Measurements from ENCODE around the gene CDH11.

DNA sequence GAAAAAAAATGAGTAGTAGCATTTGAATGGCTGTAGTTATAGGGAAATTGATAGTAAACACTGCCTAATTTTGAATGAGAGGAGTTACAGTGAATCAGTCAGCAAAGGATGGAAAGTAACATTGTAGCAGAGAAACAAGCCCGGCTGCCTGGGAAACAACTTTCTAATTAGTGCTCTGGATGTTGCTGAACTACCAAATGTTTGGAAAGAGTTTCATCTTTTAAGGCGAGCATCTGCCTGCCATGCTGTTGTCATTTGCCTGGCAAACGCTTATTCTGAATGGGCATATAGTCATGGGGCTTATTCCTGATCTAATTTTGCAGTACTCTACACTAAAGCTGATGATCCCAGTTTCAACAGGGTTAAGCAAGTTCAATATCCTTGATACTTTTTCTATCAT is 138.6 kb downstream of the CDH11 start:
- TF ChIP-seq, protein P1, sequence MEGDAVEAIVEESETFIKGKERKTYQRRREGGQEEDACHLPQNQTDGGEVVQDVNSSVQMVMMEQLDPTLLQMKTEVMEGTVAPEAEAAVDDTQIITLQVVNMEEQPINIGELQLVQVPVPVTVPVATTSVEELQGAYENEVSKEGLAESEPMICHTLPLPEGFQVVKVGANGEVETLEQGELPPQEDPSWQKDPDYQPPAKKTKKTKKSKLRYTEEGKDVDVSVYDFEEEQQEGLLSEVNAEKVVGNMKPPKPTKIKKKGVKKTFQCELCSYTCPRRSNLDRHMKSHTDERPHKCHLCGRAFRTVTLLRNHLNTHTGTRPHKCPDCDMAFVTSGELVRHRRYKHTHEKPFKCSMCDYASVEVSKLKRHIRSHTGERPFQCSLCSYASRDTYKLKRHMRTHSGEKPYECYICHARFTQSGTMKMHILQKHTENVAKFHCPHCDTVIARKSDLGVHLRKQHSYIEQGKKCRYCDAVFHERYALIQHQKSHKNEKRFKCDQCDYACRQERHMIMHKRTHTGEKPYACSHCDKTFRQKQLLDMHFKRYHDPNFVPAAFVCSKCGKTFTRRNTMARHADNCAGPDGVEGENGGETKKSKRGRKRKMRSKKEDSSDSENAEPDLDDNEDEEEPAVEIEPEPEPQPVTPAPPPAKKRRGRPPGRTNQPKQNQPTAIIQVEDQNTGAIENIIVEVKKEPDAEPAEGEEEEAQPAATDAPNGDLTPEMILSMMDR (conservative IDR thresholded peaks at IDR 0.05; ENCODE audit: low read depth, low read length) = no peak
- no peak for TF ChIP-seq EZH2 (IDR thresholded peaks at IDR 0.05; ENCODE audit: borderline replicate concordance, low read depth, low read length, poor library complexity, severe bottlenecking)
